B cell (primary cell): ENCODE data around the gene LTB4R.

Experiments used
- EZH2 ChIP-seq: IDR thresholded peaks from 2 replicates; pipeline ENCODE4 v1.6.1; 2012; ENCODE audit warnings: borderline replicate concordance, low read depth, mild to moderate bottlenecking, moderate library complexity, low read length; ENCODE audit not compliant: insufficient read depth, poor library complexity, severe bottlenecking
- TF ChIP-seq, protein P1 (sequence below): fragments of 200-600 bp; IDR thresholded peaks from one replicate; pipeline ENCODE4 v1.8.0; 2022; ENCODE audit warnings: antibody characterized with exemption, mild to moderate bottlenecking

DNA sequence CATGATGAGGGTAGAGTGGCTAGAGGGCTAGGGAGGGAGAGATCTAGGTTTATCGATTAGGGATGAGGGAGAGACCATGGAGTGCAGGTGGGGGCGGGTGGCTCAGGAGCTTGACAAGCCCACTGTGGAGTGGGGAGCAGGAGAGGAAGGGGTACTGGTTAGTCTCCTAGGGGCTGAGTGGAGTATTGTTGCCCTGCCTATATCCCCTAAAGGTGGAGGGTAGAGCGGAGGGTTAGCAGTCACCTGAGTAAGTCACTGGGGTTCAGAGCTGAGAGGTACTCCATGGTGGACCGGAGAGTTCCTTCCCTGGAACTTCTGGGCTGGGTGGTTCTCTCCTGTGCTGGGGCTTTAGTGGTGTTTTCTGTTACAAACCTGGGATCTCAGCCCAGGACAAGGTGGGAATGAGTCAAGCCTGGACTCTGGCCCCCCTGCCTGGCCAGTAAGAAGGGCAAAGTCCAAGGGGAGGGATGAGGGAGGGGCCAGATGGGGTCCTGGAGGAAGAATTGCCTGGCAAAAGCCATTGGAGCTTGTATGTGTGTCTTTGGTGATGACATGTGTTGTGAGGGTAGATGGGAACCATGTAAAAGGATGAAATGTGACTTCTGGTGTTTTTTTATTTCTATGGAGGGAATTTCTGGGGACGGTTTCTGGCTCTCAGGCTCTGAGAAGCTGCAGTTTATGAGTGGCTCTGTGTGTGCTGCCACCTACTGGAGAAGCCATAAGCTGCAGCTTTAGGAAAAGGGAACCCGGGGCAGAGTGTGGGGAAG, 3.5 kb upstream of the LTB4R start, which contains the start of gene CIDEB:
- TF ChIP-seq, protein P1, sequence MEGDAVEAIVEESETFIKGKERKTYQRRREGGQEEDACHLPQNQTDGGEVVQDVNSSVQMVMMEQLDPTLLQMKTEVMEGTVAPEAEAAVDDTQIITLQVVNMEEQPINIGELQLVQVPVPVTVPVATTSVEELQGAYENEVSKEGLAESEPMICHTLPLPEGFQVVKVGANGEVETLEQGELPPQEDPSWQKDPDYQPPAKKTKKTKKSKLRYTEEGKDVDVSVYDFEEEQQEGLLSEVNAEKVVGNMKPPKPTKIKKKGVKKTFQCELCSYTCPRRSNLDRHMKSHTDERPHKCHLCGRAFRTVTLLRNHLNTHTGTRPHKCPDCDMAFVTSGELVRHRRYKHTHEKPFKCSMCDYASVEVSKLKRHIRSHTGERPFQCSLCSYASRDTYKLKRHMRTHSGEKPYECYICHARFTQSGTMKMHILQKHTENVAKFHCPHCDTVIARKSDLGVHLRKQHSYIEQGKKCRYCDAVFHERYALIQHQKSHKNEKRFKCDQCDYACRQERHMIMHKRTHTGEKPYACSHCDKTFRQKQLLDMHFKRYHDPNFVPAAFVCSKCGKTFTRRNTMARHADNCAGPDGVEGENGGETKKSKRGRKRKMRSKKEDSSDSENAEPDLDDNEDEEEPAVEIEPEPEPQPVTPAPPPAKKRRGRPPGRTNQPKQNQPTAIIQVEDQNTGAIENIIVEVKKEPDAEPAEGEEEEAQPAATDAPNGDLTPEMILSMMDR = peak; percentile 90
- TF ChIP-seq EZH2 = no peak
